ENCODE results near the gene ELP6.

ELP6 gene

GRCh38 chr3:47525617-47526016, 12.1 kb upstream of the ELP6 start:
- Histone ChIP-seq H3F3A (ENCODE audit: control insufficient read depth, insufficient read depth) (no peaks in the 10 kb centered on the region), H3K9me3 (ENCODE audit: control insufficient read depth, insufficient read depth, low read length) (no peaks in the 10 kb centered on the region)

DNA sequence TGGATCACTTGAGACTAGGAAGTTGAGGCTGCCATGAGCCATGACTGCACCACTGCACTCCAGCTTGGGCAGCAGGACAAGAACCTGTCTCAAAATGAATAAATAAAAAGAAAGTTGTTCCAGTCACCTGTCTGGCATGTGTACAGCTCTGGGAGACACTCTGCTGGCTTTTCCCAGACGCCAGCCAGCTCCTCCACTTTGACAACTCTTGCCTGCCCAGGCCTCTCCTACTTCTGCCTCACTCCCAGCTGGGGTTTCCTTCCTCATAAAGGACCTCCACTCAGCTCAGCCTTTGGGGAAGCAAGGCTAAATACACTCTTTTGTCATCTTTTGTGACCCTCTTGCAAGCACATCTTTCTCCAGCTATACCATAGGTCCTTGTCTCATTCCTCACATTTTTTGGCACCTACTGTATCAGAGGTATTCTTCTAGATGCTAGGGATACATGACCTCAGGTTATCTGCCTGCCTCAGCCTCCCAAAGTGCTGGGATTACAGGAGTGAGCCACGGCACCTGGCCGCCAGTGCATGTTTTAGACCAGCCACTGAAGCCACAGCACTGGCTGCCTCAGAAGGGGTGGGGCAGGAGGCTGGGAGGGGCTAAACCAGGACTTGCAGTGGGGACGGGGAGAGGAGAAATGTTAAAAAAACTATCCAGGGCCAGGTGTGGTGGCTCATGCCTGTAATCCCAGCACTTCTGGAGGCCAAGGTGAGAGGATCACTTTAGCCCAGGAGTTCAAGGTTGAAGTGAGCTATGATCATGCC, 10.0 kb upstream of the ELP6 start:
- no peak for TF ChIP-seq EZH2phosphoT487 (IDR thresholded peaks at IDR 0.05; ENCODE audit: borderline replicate concordance, low read length)
- no peak for TF ChIP-seq CTCF (IDR thresholded peaks at IDR 0.05; ENCODE audit: low read depth, low read length, poor library complexity, severe bottlenecking)
- H3K9me3 ChIP-seq (ENCODE audit: control insufficient read depth, insufficient read depth, low read length) = no peaks in the 10 kb centered on the region
- no peaks in the 10 kb centered on the region for H3K36me3 ChIP-seq (ENCODE audit: control insufficient read depth, low read length)
- 0 out of 2 replicates have a peak, but pooled peaks cover 3% of the 10 kb centered on the region for H3K27me3 ChIP-seq (ENCODE audit: control insufficient read depth, low read length)
- no peak overlapping the region for H3K4me2 ChIP-seq (ENCODE audit: low read length)
- no peaks in the 10 kb centered on the region for H4K20me1 ChIP-seq (ENCODE audit: control insufficient read depth, insufficient read depth, low read depth, low read length)
- H3K4me3 ChIP-seq (ENCODE audit: low read length) = no peak overlapping the region
- peaks cover 8% of the 10 kb centered on the region for H3K4me1 ChIP-seq (ENCODE audit: control insufficient read depth, low read length)
- no peak overlapping the region for H3K27ac ChIP-seq (ENCODE audit: low read depth, low read length)
- no peaks in the 10 kb centered on the region for H3K9me2 ChIP-seq (replicated peaks; ENCODE audit: control insufficient read depth, low read length)
- no peaks in the 10 kb centered on the region for H3F3A ChIP-seq (ENCODE audit: control insufficient read depth, insufficient read depth)
- H3K79me2 ChIP-seq (ENCODE audit: control insufficient read depth, low read length) = no peaks in the 10 kb centered on the region

More at GRCh38 chr3:47525617-47526016, 12.1 kb upstream of the ELP6 start:
- H3K79me2 ChIP-seq (ENCODE audit: control insufficient read depth, low read length) = no peaks in the 10 kb centered on the region
- H3K27me3 ChIP-seq (ENCODE audit: control insufficient read depth, low read length) = 0 out of 2 replicates have a peak, but pooled peaks cover 3% of the 10 kb centered on the region
- H3K36me3 ChIP-seq (ENCODE audit: control insufficient read depth, low read length) = no peaks in the 10 kb centered on the region
- no peak overlapping the region for H3K4me2 ChIP-seq (ENCODE audit: low read length)
- no peaks in the 10 kb centered on the region for H4K20me1 ChIP-seq (ENCODE audit: control insufficient read depth, insufficient read depth, low read depth, low read length)
- TF ChIP-seq CTCF (IDR thresholded peaks at IDR 0.05; ENCODE audit: low read depth, low read length, poor library complexity, severe bottlenecking) (no peak), EZH2phosphoT487 (IDR thresholded peaks at IDR 0.05; ENCODE audit: borderline replicate concordance, low read length) (no peak)
- peaks cover 8% of the 10 kb centered on the region for H3K4me1 ChIP-seq (ENCODE audit: control insufficient read depth, low read length)
- no peak overlapping the region for H3K4me3 ChIP-seq (ENCODE audit: low read length)
- H3K9me2 ChIP-seq (replicated peaks; ENCODE audit: control insufficient read depth, low read length) = no peaks in the 10 kb centered on the region
- H3K27ac ChIP-seq (ENCODE audit: low read depth, low read length) = no peak overlapping the region

- no peaks in the 10 kb centered on the region for H3F3A ChIP-seq (ENCODE audit: control insufficient read depth, insufficient read depth)
- H3K9me3 ChIP-seq (ENCODE audit: control insufficient read depth, insufficient read depth, low read length) = no peaks in the 10 kb centered on the region
- H3K79me2 ChIP-seq (ENCODE audit: control insufficient read depth, low read length) = no peaks in the 10 kb centered on the region
- no peaks in the 10 kb centered on the region for H3K36me3 ChIP-seq (ENCODE audit: control insufficient read depth, low read length)
- H3K9me2 ChIP-seq (replicated peaks; ENCODE audit: control insufficient read depth, low read length) = no peaks in the 10 kb centered on the region
- H3K4me2 ChIP-seq (ENCODE audit: low read length) = peak overlapping the region; percentile 19; the same call in 1 of the 2 replicates
- TF ChIP-seq EZH2phosphoT487 (IDR thresholded peaks at IDR 0.05; ENCODE audit: borderline replicate concordance, low read length) = no peak
- peak; percentile 86 for TF ChIP-seq CTCF (IDR thresholded peaks at IDR 0.05; ENCODE audit: low read depth, low read length, poor library complexity, severe bottlenecking)
- no peaks in the 10 kb centered on the region for H4K20me1 ChIP-seq (ENCODE audit: control insufficient read depth, insufficient read depth, low read depth, low read length)
- H3K4me3 ChIP-seq (ENCODE audit: low read length) = no peak overlapping the region
- no peak overlapping the region for H3K27ac ChIP-seq (ENCODE audit: low read depth, low read length)
- H3K4me1 ChIP-seq (ENCODE audit: control insufficient read depth, low read length) = peaks cover 8% of the 10 kb centered on the region
- 0 out of 2 replicates have a peak, but pooled peaks cover 3% of the 10 kb centered on the region for H3K27me3 ChIP-seq (ENCODE audit: control insufficient read depth, low read length)
Observed at GRCh38 chr3:47522082-47522987, 8.8 kb upstream of the ELP6 start.
